Breast epithelium (tissue), 4 donors: ENCODE measurements around the gene PTPRG. TPM values are rescaled to one million over a fixed set of nuclear protein-coding genes. Genes with fewer than 3 reads are reported as not detected.
A peak's percentile ranks its signal among the peaks of the same experiment; 100 is the strongest.

Experiments
- DNase-seq, 2 donors: peaks; one replicate each; pipeline ENCODE4 v3.0.0-alpha.2; 2019; ENCODE audit warnings: low spot score in 2 of 2
- H3K27ac ChIP-seq, 2 donors: fragments of 200-600 bp; sonication (generic) in 1 of 2; one replicate each; pipeline ENCODE4 v1.5.1; 2016 to 2019; ENCODE audit warnings: mild to moderate bottlenecking in 1 of 2
- H3K27me3 ChIP-seq, 2 donors: fragments of 200-600 bp; sonication (generic) in 1 of 2; one replicate each; pipeline versions ENCODE4 v1.5.1 to v1.6.0; 2017 to 2019; ENCODE audit warnings: control low read depth in 1 of 2, mild to moderate bottlenecking in 1 of 2
- H3K36me3 ChIP-seq: fragments of 200-600 bp; one replicate; pipeline ENCODE4 v1.5.1; 2019
- H3K4me1 ChIP-seq, 2 donors: fragments of 200-600 bp; sonication (generic); one replicate each; pipeline ENCODE4 v1.5.1; 2016 to 2019; ENCODE audit warnings: control low read depth in 1 of 2
- H3K4me3 ChIP-seq, 3 donors: fragments of 200-600 bp; sonication (generic); 1 replicate in 2 of 3; 2 replicates in 1 of 3; pipeline ENCODE4 v1.5.1; 2016 to 2019; ENCODE audit warnings: mild to moderate bottlenecking in 3 of 3, moderate library complexity in 2 of 3
- H3K9me3 ChIP-seq, 2 donors: fragments of 200-600 bp; sonication (generic) in 1 of 2; one replicate each; pipeline ENCODE4 v1.5.1; 2016 to 2019; ENCODE audit warnings: control low read depth in 1 of 2
- CTCF ChIP-seq, 3 donors: fragments of 450-650 bp; IDR thresholded peaks; one replicate each; pipeline ENCODE4 v1.5.1; 2016 to 2017; ENCODE audit warnings: antibody characterized with exemption in 3 of 3, mild to moderate bottlenecking in 3 of 3, moderate library complexity in 3 of 3
- POLR2A ChIP-seq: fragments of 450-650 bp; IDR thresholded peaks from one replicate; pipeline ENCODE4 v1.6.1; 2016; ENCODE audit warnings: antibody characterized with exemption, mild to moderate bottlenecking, moderate library complexity
- POLR2AphosphoS5 ChIP-seq, 3 donors: sonication (generic); formaldehyde crosslinking; IDR thresholded peaks; one replicate each; pipeline ENCODE4 v1.6.1; 2017; ENCODE audit warnings: antibody characterized with exemption in 3 of 3
- intact Hi-C: fragments of 100-400 bp; cut with DNase I; formaldehyde crosslinking; loops from one replicate; pipeline ENCODE4 v1.15.1; 2023; ENCODE audit warnings: low total_unique reads
- total RNA-seq, 3 donors: library from RNA; depleted of rRNA; stranded (reverse); fragments of >200 nt; gene quantifications; one replicate each; pipeline ENCODE4 v1.1.0, GENCODE V29; 2016

Gene PTPRG
- total RNA-seq, 3 donors from 2014 or later = 42.3 to 179 (median 61.6) TPM

- TF ChIP-seq POLR2A (no peak), CTCF (IDR thresholded peaks at IDR 0.05) (no peak)
- intact Hi-C loops = no loop called here
These were observed 549.3 kb downstream of the PTPRG start for GRCh38 chr3:62110443-62111225.

GRCh38 chr3:62113092-62113491, 551.7 kb downstream of the PTPRG start:
- intact Hi-C loops = no loop called here
- no peaks in the 10 kb centered on the region for H3K9me3 ChIP-seq
- no peak for DNase-seq
- H3K4me3 ChIP-seq = no peak overlapping the region
- H3K4me1 ChIP-seq = no peaks in the 10 kb centered on the region
- TF ChIP-seq POLR2AphosphoS5 (IDR thresholded peaks at IDR 0.05) (no peak), CTCF (IDR thresholded peaks at IDR 0.05) (no peak), POLR2A (no peak)
- H3K36me3 ChIP-seq = no peaks in the 10 kb centered on the region
- H3K27me3 ChIP-seq = no peaks in the 10 kb centered on the region
- H3K27ac ChIP-seq = no peak overlapping the region

More at GRCh38 chr3:62110443-62111225, 549.3 kb downstream of the PTPRG start:
- no peaks in the 10 kb centered on the region for H3K36me3 ChIP-seq
- H3K9me3 ChIP-seq = no peaks in the 10 kb centered on the region
- no peak for DNase-seq
- H3K4me3 ChIP-seq = no peak overlapping the region
- H3K27me3 ChIP-seq = no peaks in the 10 kb centered on the region
- no peaks in the 10 kb centered on the region for H3K4me1 ChIP-seq
- no peak overlapping the region for H3K27ac ChIP-seq

DNA sequence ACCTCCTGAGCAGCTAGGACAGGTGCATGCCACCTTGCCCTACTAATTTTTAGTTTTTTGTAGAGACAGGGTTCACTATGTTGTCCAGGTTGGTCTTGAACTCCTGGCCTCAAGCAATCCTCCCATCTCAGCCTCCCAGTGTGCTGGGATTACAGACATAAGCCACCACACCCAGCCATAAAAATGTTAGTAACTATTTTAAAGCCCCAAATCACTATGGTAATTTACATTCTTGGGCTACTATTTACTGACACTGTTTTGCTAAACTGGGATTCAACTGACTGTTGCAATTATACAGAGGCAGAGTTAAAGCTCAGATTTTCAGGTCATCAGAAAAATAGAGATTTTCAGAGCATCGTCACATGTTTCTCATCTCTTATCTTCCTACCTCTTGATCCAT, 553.4 kb downstream of the PTPRG start:
- Histone ChIP-seq H3K4me3 (no peak overlapping the region), H3K4me1 (no peaks in the 10 kb centered on the region), H3K36me3 (no peaks in the 10 kb centered on the region), H3K27ac (no peak overlapping the region), H3K27me3 (no peaks in the 10 kb centered on the region), H3K9me3 (no peaks in the 10 kb centered on the region)
- no peak for DNase-seq
- no peak for TF ChIP-seq POLR2A
- no peak for TF ChIP-seq CTCF (IDR thresholded peaks at IDR 0.05)
- no peak for TF ChIP-seq POLR2AphosphoS5 (IDR thresholded peaks at IDR 0.05)
- intact Hi-C loops = loop anchor here (1.0 kb wide), 1 partner anchor 21 kb away; no protein-coding TSS in a partner anchor

DNA sequence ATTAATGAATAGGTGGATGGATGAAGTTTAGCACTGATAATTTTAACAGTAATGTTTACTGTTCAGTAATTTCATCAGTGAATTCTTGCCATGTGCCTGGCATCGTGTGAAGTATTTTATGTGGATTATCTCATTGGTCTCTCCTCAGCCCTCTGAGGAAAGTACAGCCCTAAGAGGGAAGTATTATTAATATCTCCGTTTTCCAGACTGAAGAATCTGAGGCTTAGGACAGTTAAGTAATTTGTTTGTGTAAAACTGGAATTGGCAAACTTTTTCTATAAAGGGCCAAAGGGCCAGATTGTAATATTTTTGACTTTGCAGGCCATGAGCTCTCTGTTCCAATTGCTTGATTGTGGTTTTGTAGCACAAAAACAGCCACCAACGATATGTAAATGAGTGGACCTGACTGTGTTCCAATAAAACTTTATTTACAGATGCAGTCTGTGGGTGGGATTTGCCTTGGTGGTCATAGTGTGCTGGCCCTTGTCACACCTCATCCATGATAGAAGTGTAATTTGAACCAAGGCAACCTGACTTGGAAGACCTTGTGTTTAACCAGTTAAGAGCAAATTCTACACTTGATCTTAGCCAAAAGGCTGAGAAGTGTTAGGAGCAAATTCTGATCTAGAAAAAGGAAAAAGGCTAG, 556.7 kb downstream of the PTPRG start:
- TF ChIP-seq POLR2AphosphoS5 (IDR thresholded peaks at IDR 0.05) (no peak), CTCF (IDR thresholded peaks at IDR 0.05) (no peak), POLR2A (no peak)
- intact Hi-C loops = loop anchor here (2.0 kb wide), 1 partner anchor 33 kb away; no protein-coding TSS in a partner anchor
- no peak overlapping the region for H3K4me3 ChIP-seq
- DNase-seq = no peak
- no peaks in the 10 kb centered on the region for H3K27me3 ChIP-seq
- peak overlapping the region in 1 of 2 donors; percentile 2 for H3K27ac ChIP-seq
- no peaks in the 10 kb centered on the region for H3K4me1 ChIP-seq
- H3K36me3 ChIP-seq = no peaks in the 10 kb centered on the region
- H3K9me3 ChIP-seq = peaks cover 0 to 5% of the 10 kb centered on the region in 2 donors

- no peak for DNase-seq
- TF ChIP-seq POLR2AphosphoS5 (IDR thresholded peaks at IDR 0.05) (no peak), POLR2A (no peak), CTCF (IDR thresholded peaks at IDR 0.05) (no peak)
- Histone ChIP-seq H3K27me3 (no peaks in the 10 kb centered on the region), H3K36me3 (no peaks in the 10 kb centered on the region), H3K27ac (no peak overlapping the region), H3K4me3 (no peak overlapping the region), H3K4me1 (no peaks in the 10 kb centered on the region), H3K9me3 (peaks cover 0 to 6% of the 10 kb centered on the region in 2 donors)
- intact Hi-C loops = no loop called here
These were observed 557.8 kb downstream of the PTPRG start for GRCh38 chr3:62119139-62119538.
